ENCODE results near the gene SLC16A2. TPM values are rescaled to one million over a fixed set of nuclear protein-coding genes. Genes with fewer than 3 reads are reported as not detected.

SLC16A2 gene
- total RNA-seq, 2 experiments from 2014 or later, result 0.16 to 0.22 TPM

GRCh38 chrX:74382613-74383012, 38.7 kb upstream of the SLC16A2 start:
- H3K27me3 Mint-ChIP-seq, result peaks cover 4% of the 10 kb centered on the region

GRCh38 chrX:74383611-74384010, 37.7 kb upstream of the SLC16A2 start:
- no peak for TF ChIP-seq CTCF (IDR thresholded peaks at IDR 0.05)
- intact Hi-C loops (cut with DNase I, micrococcal nuclease), result loop anchor here in 1 of 2 experiments (2.0 to 10.0 kb wide), 2 partner anchors 165 to 1221 kb away; no protein-coding TSS in a partner anchor
- peaks cover 0 to 4% of the 10 kb centered on the region in 2 experiments for H3K27me3 ChIP-seq (ENCODE audit: control insufficient read depth in 1 of 2, insufficient read depth in 2 of 2, low read length in 2 of 2)
- ChIA-PET POLR2A (no interaction called here), CTCF (no interaction called here)
- no peaks in the 10 kb centered on the region for H3K4me1 Mint-ChIP-seq (ENCODE audit: low read depth)
- H3K36me3 ChIP-seq (ENCODE audit: insufficient read depth, low read length), result no peaks in the 10 kb centered on the region
- H3K9me3 Mint-ChIP-seq, result no peaks in the 10 kb centered on the region
- DNase-seq, result peak in 4 of 14 experiments; percentile 4 to 21 (median 13)
- H3K4me3 ChIP-seq (ENCODE audit: low read length), result no peak overlapping the region
- no peaks in the 10 kb centered on the region for H3K4me1 ChIP-seq (ENCODE audit: insufficient read depth, low read length)
- no peak overlapping the region for H3K27ac Mint-ChIP-seq
- ATAC-seq (ENCODE audit: poor library complexity), result no peak
- peaks cover 5% of the 10 kb centered on the region for H3K27me3 Mint-ChIP-seq
- no peak overlapping the region for H3K27ac ChIP-seq (ENCODE audit: low read depth in 1 of 2, low read length in 2 of 2)
- H3K36me3 Mint-ChIP-seq (ENCODE audit: low read depth), result no peaks in the 10 kb centered on the region
- no peaks in the 10 kb centered on the region for H3K9me3 ChIP-seq (ENCODE audit: control insufficient read depth in 1 of 2, insufficient read depth in 1 of 2, low read length in 2 of 2)
- no peak overlapping the region for H3K4me3 Mint-ChIP-seq

More at GRCh38 chrX:74382613-74383012, 38.7 kb upstream of the SLC16A2 start:
- no peaks in the 10 kb centered on the region for H3K9me3 ChIP-seq (ENCODE audit: control insufficient read depth in 1 of 2, insufficient read depth in 1 of 2, low read length in 2 of 2)
- no peaks in the 10 kb centered on the region for H3K4me1 ChIP-seq (ENCODE audit: insufficient read depth, low read length)
- H3K9me3 Mint-ChIP-seq, result no peaks in the 10 kb centered on the region
- H3K27ac ChIP-seq (ENCODE audit: low read depth in 1 of 2, low read length in 2 of 2), result no peak overlapping the region
- H3K4me3 ChIP-seq (ENCODE audit: low read length), result no peak overlapping the region
- no peak overlapping the region for H3K4me3 Mint-ChIP-seq
- no peak overlapping the region for H3K27ac Mint-ChIP-seq
- DNase-seq, result peak; percentile 16 to 69 (median 42)
- peaks cover 0 to 4% of the 10 kb centered on the region in 2 experiments for H3K27me3 ChIP-seq (ENCODE audit: control insufficient read depth in 1 of 2, insufficient read depth in 2 of 2, low read length in 2 of 2)
- CTCF ChIA-PET, result interaction anchor here (0.9 kb wide), 1 partner anchor 22 kb away, joined by 3 read pairs; no protein-coding TSS in a partner anchor
- POLR2A ChIA-PET, result interaction anchor here (0.6 kb wide), 1 partner anchor 127 kb away, joined by 3 read pairs; no protein-coding TSS in a partner anchor
- TF ChIP-seq CTCF (IDR thresholded peaks at IDR 0.05), result peak; percentile 58
- H3K4me1 Mint-ChIP-seq (ENCODE audit: low read depth), result no peaks in the 10 kb centered on the region
- intact Hi-C loops (cut with DNase I, micrococcal nuclease), result loop anchor here in 1 of 2 experiments (2.0 to 10.0 kb wide), 2 partner anchors 166 to 1222 kb away; no protein-coding TSS in a partner anchor
- H3K36me3 ChIP-seq (ENCODE audit: insufficient read depth, low read length), result no peaks in the 10 kb centered on the region
- peak; percentile 49 for ATAC-seq (ENCODE audit: poor library complexity)
- no peaks in the 10 kb centered on the region for H3K36me3 Mint-ChIP-seq (ENCODE audit: low read depth)

- no peak for ATAC-seq (ENCODE audit: poor library complexity)
- CTCF ChIA-PET, result no interaction called here
Observed at GRCh38 chrX:74389016-74389722, 32.1 kb upstream of the SLC16A2 start.

More at GRCh38 chrX:74389016-74389722, 32.1 kb upstream of the SLC16A2 start:
- no peak for DNase-seq
- Mint-ChIP-seq H3K27ac (no peak overlapping the region), H3K4me1 (ENCODE audit: low read depth) (no peaks in the 10 kb centered on the region), H3K36me3 (ENCODE audit: low read depth) (no peaks in the 10 kb centered on the region), H3K9me3 (no peaks in the 10 kb centered on the region), H3K4me3 (no peak overlapping the region), H3K27me3 (peaks cover 20% of the 10 kb centered on the region)
- intact Hi-C loops (cut with DNase I, micrococcal nuclease), result loop anchor here in 1 of 2 experiments (10.0 kb wide), 1 partner anchor 1216 kb away; no protein-coding TSS in a partner anchor
- no peak overlapping the region for H3K4me3 ChIP-seq (ENCODE audit: low read length)
- POLR2A ChIA-PET, result no interaction called here
- H3K4me1 ChIP-seq (ENCODE audit: insufficient read depth, low read length), result no peaks in the 10 kb centered on the region
- H3K9me3 ChIP-seq (ENCODE audit: control insufficient read depth in 1 of 2, insufficient read depth in 1 of 2, low read length in 2 of 2), result no peaks in the 10 kb centered on the region
- H3K36me3 ChIP-seq (ENCODE audit: insufficient read depth, low read length), result no peaks in the 10 kb centered on the region
- TF ChIP-seq CTCF (IDR thresholded peaks at IDR 0.05), result no peak
- no peak overlapping the region for H3K27ac ChIP-seq (ENCODE audit: low read depth in 1 of 2, low read length in 2 of 2)
- peaks cover 0 to 4% of the 10 kb centered on the region in 2 experiments for H3K27me3 ChIP-seq (ENCODE audit: control insufficient read depth in 1 of 2, insufficient read depth in 2 of 2, low read length in 2 of 2)

All from CD4-positive, alpha-beta T cell (primary cell).